HG02938 (cell line): ENCODE data around the gene GADD45G.

Experiments used
- ATAC-seq: cut with Tn5 transposase; IDR thresholded peaks from one replicate; pipeline ENCODE4 v1.9.1; 2021; ENCODE audit warnings: mild to moderate bottlenecking, moderate library complexity; ENCODE audit not compliant: unreplicated experiment

The GADD45G gene, protein sequence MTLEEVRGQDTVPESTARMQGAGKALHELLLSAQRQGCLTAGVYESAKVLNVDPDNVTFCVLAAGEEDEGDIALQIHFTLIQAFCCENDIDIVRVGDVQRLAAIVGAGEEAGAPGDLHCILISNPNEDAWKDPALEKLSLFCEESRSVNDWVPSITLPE

DNA sequence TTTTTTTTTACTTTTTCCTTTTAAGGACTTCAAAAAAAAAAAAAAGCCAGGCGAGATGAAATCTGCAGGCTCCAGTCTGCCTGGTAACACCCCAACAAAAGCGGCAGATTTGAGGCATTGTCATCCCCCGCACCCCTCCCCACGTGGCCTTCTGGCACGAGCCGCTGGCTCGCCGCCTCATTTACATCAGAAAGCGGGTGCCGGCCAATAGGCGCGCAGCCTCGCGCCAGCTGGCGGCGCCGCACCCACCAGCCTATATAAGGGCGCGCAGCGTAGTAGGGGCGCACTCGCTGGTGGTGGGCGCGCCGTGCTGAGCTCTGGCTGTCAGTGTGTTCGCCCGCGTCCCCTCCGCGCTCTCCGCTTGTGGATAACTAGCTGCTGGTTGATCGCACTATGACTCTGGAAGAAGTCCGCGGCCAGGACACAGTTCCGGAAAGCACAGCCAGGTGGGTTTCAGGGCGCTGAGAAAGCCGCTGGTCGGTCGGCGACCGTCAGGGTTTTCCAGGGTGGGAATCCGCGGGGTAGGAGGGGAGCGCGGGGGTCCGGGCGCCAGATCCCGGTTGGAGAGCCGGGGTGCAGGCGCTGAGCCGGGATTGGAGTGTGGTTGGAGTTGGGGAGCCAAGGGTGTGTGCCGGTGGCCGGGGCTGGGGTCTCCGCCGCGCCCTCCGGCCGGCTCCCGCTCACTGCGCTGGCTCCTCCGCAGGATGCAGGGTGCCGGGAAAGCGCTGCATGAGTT, at the start of gene GADD45G:
Gene GADD45G (plus strand): TSS at position 284 of the 736 bp plus-strand sequence. CDS start 110 bp downstream, at position 394.
- ATAC-seq: peak; percentile 64

DNA sequence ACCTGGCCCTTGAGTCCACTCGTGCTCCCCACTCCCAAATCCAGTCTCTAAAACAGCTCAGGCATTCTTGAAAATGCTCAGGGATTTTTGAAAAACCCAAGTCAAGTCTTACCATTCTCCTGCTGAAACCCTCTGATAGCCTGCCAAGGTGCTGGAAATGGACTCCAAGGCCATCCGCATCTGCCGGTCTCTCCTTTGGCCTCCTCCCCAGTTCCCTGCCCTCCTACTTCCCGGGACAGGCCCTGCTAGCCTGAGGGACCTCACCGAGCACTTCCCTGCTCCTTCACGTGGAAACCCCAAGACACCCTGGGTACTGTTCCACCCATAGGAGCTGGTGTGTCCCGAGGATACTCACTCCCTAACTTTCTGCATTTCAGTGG, 49.8 kb upstream of the GADD45G start:
- ATAC-seq: no peak

DNA sequence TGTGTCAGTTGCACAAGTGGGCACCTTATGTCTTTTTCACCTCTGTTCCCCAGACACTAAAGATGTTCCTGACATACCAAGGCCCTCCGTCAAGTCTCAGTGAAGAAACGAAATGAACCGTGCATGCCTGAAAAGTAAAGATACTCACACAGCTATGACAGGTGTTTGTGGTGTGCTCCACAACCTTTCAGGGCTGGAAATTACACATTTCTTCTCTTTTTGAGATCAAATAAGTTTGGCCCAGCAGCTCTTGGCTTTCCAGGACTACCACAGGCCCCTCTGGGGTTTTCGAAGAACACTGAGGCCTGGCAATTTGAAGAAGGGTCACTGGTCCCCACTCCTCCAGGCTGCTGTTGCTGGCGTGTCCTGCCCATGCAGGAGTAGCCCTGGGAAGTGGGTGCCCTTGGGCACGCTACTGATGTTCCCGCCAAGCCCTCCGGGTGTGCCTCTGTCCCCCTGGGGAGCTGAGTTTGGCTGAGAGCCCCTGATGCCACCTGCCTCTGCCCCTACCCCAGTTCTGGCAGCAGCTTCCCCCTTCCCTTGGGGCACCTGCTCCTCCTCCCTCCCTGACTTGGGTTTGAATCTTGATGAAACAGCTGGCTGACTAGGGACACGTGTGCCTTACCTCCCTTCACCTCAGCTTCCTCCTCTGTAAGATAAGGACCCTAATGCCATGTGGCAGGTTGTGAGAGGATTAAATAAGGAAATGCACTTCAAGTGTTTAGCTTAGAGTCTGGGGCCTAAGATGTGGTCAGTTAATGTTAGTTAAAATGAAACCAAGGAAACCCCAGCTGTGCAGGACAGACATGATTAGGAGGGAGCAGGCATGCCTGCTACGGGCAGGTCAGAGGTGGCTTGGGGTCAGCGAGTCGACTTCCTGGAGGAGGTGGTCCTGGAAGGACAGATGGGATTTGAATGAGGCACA, 49.1 kb upstream of the GADD45G start:
- ATAC-seq: peak; percentile 61

DNA sequence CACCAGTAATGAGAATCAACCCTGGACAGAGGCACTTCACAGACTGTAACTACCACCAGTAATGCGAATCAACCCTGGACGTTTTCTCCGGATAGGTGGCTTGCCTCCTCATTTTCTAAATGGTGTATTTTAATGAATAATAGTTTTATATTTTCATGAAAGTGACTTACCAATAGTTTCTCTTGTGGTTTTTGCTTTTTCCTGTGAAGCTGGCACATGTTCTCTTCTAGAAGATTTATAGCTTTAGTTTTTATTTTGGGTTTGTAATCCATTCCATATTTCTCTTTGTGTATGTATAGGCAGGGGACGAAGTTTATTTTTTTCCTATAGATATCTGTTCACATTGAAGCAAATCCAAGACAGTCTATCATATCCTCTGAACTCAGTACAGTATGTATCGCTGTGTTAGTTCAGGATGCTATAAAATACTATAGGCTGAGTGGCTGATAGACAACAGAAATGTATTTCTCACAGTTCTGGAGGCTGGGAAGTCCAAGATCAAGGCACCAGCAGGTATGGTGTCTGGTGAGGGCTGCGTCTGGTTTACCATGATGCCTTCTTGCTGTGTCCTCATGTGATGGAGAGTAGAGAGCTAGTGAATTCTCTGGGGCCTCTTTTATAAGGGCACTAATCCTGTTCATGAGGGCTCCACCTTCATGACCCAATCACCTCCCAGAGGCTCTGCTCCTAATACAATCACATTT, 46.5 kb upstream of the GADD45G start:
- ATAC-seq: no peak

DNA sequence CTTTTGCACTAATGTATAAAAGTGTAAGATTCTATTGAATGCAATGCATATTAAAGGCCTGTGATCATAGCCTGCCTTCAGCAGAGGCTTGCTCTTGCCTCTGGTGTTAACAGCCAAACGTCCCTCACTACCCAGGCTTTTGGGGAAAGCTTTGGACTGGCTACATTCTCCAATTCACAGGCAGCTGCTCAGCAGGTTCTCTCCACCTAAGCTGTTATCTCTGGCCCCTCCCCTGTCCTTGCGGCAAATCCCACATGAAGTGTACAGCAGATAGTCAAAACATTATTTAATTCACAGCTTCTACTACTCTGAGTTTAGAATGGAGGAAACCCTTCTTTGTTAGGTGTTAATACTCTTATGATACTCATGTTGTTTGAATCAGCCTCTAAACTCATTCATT, 45.9 kb upstream of the GADD45G start:
- ATAC-seq: no peak

DNA sequence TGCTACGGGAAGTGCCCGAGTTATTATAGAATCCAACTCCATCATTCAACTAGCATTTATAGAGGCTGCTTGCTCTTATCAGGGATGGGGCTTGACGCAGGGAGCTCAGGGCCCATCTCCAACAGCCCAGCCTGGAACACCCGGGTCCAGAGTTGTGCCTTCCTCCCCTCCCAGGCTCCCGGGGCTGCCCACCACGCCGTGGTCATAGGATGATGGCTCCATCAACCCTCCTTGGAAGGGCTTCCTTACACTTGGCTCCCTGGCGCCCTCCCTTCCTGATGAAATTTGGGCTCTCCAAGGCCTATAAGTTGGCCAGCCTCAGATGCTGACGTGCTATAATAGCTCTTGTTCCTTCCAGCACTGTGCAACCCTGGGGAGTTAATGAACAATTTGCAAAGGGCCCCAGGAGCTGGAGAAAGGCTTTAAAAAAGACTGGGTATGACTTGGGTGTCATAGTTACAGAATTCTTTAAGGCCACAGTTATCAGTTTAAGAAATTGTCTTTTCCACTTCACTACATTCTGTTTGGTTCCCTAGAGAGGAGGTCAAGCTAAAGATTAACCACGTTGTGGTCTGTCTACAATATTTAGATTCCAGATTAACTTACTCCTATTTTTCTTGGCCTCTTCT, 42.5 kb upstream of the GADD45G start:
- ATAC-seq: peak; percentile 73

DNA sequence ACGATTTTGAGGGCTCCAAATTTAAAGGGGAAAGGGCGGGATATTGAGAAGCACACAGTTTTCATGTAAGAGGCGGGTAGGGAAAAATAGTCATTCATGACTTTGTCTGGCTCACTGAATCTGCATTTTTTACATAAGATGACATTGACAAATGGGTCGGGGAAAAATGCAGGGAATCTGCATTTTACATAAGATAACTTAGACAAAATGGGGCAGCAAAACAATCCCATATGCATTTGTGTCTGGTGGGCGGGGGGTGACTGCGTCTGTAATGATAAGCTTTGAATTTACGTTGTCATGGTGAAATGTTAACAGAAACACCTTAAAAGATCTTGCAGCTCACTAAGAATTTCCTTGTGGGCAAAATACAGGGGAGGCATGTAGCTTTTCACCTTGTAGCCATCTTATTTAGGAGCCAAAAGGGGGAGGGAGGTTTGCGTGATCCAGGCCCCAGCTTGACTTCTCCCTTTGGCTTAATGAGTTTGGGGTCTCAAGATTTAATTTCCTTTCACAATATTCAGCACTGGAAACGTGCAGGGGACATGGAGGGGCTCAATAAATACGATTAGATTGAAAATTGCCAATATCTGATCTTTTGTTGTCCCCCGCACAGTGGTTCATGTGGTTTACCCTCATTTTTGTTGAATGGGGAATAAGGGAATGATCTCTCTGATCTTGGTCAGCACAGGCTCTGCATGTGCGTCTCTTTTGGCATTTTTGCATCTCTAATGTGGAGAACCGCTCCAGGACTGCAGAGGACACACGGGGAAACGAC, 41.1 kb upstream of the GADD45G start:
- no peak for ATAC-seq

DNA sequence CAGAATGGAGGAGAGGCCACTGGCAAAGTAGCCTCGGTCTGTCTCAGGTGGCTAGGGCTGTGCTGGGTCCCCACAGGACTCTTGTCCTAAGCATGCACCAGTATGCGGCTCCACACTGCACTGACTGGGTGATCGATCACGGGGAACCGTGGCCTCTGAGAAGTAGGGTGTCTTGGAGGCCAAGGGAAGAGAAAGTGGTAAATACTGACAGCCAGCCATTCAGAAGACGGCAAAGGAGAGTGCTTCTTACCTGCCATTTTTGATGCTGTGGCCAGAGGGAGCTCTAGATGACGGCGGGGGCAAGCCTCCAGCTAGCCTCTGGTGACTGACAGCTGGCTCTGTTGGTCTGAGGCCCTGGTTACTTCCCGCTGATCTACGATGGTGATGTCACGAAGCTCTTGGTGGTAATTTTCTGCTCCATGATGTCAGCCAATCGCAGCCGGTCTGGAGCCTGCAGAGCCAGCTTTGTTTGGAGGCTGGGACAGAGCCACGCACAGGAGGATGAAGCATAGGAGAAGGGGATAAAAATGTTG, 40.4 kb upstream of the GADD45G start:
- no peak for ATAC-seq

DNA sequence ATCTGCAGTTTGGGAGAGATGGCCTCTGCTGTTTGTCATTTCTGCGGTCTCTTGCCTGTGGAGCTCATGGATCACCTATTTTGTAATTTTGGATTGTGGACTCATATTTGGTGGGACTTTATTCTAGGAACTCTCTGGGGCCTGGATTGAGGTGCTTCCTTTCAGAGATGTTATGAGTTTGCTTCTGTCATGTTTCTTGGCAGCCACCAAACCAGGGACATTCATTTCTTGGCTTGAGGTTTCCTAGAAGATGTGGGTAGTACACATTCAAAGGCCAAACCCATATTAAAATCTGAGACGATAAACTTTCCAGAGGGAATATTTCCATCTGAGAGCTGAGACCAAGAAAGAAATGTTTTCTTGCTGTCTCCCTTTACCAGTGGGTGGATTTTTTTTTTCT, 37.2 kb upstream of the GADD45G start:
- ATAC-seq: no peak

DNA sequence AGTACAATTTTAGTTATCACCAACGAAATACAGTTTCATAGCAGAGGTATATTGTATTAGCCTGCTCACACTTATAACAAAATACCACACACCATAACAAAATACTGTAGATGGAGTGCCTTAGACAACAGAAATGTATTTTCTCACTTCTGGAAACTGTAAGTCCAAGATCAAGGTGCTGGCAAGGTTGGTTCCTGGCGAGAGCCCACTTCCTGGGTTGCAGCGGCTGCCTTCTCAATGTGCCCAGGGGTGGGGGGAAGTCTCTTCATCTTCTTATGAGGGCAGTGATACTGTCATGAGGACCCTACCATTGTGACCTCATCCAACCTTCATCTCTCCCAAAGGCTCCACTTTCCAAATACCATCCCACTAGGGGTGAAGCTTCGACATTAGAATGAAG, 30.5 kb upstream of the GADD45G start:
- ATAC-seq: no peak

DNA sequence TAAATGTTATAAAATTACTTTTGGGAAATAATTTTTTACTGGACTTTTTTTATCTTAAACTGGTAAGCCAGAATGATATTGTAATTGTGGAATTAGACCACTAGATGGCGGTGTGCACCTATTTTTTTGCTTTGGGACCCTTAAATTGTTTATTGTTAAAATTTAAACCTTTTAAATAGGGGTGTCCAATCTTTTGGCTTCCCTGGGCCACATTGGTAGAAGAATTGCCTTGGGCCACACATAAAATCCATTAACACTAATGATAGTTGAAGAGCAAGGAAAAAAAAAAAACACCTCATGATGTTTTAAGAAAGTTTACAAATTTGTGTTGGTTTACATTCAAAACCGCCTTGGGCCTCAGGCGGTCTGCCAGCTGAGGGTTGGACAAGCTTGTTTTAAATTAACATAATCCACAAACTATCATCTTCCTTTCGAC, 28.4 kb upstream of the GADD45G start:
- no peak for ATAC-seq

DNA sequence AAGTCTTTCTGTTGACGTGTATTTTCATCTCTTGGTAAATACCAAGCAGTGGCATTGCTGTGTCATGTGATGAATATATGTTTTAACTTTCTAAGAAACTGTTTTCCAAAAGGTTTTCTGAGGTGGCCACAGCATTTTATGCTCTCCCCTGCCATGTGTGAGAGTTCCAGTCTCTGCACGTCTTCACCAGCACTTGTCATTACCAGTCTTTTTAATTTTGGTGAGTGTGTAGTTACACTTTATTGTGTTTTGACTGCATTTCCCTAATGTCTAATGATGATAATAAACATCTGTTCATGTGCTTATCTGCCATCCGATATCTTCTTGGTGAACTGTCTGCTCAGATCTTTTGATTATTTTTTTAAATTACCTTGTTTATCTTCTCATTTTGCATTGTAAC, 27.4 kb upstream of the GADD45G start:
- ATAC-seq: no peak

DNA sequence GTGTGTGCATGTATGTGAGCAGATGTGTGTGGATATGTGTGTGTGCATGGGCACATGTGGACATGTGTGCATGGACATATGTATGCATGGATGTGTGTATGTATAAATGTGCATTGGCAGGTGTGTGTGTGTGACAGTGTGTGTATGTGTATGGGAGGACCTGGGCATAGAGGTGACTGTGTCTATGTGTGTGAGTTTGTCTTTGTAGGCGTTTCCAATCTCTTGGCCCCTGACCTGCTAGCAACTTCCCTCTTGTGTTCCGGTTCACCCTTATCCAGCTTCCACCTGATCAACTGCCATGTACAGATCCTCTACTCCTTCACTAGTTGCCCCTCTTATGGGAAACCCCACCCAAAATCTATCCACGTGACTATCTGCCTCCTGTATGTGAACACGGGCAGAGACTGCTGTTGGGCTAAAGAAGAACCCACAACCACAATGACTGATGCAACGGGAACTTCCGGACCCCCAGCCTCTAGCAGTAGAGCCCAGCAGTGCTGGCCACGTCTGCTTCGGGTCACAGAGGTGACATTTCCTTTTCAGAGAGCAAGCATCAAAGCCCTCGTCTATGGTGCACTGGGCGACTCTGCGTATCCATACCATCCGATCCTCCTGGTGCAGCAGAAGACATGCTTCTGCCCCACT, 24.9 kb upstream of the GADD45G start:
- ATAC-seq: no peak

DNA sequence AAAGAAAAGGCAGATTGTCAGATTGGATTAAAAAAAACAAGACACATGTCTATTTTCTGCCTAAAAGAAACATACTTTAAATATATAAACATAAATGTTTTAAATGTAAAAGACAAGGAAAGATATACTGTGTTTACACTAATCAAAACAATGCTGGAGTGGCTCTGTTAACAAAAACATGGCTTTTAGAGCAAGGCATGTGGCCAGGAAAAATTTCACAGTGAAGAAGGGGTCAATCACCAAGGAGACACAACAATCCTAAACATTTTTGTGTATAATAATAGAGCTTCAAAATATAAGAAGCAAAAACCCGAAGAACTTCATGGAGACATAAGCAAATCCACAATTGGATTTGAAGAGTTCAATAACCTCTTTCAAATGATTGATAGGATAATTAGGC, 18.5 kb upstream of the GADD45G start:
- ATAC-seq: no peak

DNA sequence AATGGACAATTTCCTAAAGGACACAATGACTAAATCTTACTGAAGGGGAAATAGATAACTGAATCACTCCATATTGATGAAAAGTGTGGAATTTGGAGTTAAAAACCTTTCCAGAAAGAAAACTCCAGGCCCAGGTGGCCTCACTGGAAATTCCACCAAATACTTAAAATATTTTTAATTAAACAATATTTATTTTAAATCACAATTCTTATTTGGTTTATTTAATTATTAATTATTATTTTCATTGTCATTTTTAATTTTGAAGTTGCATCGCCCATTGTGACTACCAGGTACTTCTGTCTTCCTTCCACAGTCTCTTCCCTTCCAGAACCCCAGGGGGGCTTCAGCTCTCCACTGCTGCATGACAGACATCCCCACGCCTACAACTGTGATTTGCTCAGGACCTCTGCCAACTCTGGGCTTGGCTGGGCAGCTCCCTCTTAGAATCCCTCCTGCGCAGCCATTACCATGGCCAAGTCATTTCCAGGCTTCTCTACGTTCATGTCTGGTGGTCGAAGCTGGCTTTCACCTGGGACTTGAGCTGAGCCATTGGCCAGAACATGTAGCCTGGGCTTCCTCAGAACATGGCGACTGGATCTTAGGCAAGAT, 16.4 kb upstream of the GADD45G start:
- no peak for ATAC-seq

DNA sequence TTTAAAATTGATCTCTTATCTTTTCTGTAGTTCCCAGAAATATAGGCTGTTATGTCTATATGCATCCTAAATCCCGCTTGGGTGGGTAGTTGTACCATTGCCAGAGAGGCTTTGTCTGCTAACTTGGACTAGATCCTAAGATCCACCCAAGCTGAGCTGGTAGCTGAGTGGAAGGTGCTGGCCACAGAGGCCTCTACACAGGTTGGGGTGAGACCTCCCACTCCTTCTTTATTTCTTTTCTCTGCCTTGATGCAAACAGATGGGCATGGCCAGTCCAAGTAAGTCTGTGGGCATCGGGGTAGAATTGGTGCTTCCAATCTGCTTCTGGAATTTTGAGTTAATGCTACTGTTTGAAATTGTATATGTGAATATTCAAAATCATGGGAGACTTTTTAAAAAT, 14.4 kb upstream of the GADD45G start:
- no peak for ATAC-seq

DNA sequence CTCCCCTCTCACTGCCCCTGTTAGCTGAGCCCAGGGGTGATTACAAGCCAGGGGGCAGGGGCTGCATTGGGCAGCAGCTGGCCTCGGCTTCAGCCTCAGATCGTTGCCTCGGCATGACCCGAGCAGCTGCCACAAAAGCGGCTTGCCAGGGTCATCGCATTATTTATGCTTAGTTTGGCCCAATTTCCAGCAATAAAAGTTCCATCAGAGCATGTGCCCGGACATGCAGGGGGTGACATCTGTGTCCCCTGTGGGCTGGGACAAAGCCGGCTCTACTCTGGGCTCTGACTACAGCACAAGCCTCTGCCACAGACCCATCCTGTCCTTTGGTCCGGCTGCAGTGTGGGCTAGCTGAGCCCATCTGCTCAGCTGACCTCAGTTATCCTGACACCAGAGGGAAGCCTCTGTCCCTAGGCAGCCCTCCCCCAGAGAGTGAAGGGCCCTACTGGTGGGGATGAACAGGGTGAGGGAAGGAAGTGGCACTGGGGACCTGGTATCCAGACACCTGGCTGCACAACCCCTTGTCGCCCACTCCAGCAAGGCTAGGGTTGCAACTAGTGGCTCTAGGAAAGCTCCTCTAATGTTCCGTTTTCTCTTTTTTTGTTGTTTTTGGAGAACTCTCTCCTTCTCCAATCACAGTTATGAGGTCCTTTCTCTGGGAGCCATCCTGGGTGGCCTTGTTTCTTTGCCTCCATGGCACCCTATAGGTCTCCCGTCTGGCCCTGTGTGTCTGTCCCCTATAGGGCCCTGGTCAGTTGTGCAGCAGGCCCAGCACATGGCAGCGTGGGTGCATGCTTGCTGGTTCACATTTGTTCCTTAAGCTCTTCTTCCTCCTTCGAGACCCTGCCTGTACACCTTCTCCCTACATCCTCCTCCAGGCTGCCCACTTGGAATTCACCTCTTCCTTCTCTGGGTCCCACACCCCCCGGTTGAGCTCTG, 13.3 kb upstream of the GADD45G start:
- no peak for ATAC-seq
